ENCODE data around the gene ULBP3.

ULBP3 gene

GRCh38 chr6:150115769-150116168 is 46.8 kb upstream of the ULBP3 start:
- no peak overlapping the region for H3K14ac ChIP-seq (ENCODE audit: low read length)
- no peak overlapping the region for H2BK5ac ChIP-seq (ENCODE audit: low read depth, low read length, poor library complexity)
- H4K91ac ChIP-seq (ENCODE audit: low read depth, low read length), result no peak overlapping the region
- H3K9me3 ChIP-seq (ENCODE audit: insufficient read depth, low read depth, low read length), result peaks cover 5% of the 10 kb centered on the region
- H3K18ac ChIP-seq (ENCODE audit: low read length), result no peak overlapping the region
- H3K4me1 ChIP-seq (ENCODE audit: control insufficient read depth in 1 of 2, insufficient read depth in 2 of 2, low read length in 2 of 2), result no peaks in the 10 kb centered on the region
- no peak overlapping the region for H3K23ac ChIP-seq (ENCODE audit: low read length)
- H3K4me3 ChIP-seq (ENCODE audit: low read depth, low read length), result no peak overlapping the region
- no peaks in the 10 kb centered on the region for H3K79me1 ChIP-seq (ENCODE audit: low read length)
- H4K12ac ChIP-seq (ENCODE audit: low read depth, low read length), result no peak overlapping the region
- no peak overlapping the region for H4K8ac ChIP-seq (ENCODE audit: low read depth, low read length)
- H2AK5ac ChIP-seq (ENCODE audit: low read length), result no peak overlapping the region
- no CpG with 5 or more reads among the region's 25 CpGs for WGBS (ENCODE audit: extremely low coverage, insufficient coverage, insufficient read length)
- no peak for DNase-seq
- no peak overlapping the region for H3K9ac ChIP-seq (ENCODE audit: low read length)
- H2BK120ac ChIP-seq (ENCODE audit: insufficient read depth, low read length, poor library complexity), result no peak overlapping the region
- no peak overlapping the region for H3K4me2 ChIP-seq (ENCODE audit: low read length)
- H3K79me2 ChIP-seq (ENCODE audit: control insufficient read depth, insufficient read depth, low read length, poor library complexity), result no peaks in the 10 kb centered on the region
- H3K27ac ChIP-seq (ENCODE audit: low read depth, low read length), result no peak overlapping the region
- H2AFZ ChIP-seq (ENCODE audit: insufficient read depth, low read length, poor library complexity), result no peak overlapping the region
- H3K4ac ChIP-seq (ENCODE audit: low read depth, low read length), result no peak overlapping the region
- no peak overlapping the region for H2BK12ac ChIP-seq (ENCODE audit: low read length)
- no peaks in the 10 kb centered on the region for H3K27me3 ChIP-seq (ENCODE audit: insufficient read depth, low read length)
- no peaks in the 10 kb centered on the region for H3K36me3 ChIP-seq (ENCODE audit: control insufficient read depth in 1 of 2, insufficient read depth in 2 of 2, low read length in 2 of 2)

- no peaks in the 10 kb centered on the region for H3K36me3 ChIP-seq (ENCODE audit: control insufficient read depth in 1 of 2, insufficient read depth in 2 of 2, low read length in 2 of 2)
- DNase-seq, result no peak
- no peak overlapping the region for H3K4ac ChIP-seq (ENCODE audit: low read depth, low read length)
- no peak overlapping the region for H3K14ac ChIP-seq (ENCODE audit: low read length)
- no peak overlapping the region for H2AFZ ChIP-seq (ENCODE audit: insufficient read depth, low read length, poor library complexity)
- no peaks in the 10 kb centered on the region for H3K79me2 ChIP-seq (ENCODE audit: control insufficient read depth, insufficient read depth, low read length, poor library complexity)
- no peaks in the 10 kb centered on the region for H3K27me3 ChIP-seq (ENCODE audit: insufficient read depth, low read length)
- no peak overlapping the region for H3K27ac ChIP-seq (ENCODE audit: low read depth, low read length)
- no peak overlapping the region for H2BK120ac ChIP-seq (ENCODE audit: insufficient read depth, low read length, poor library complexity)
- H4K91ac ChIP-seq (ENCODE audit: low read depth, low read length), result no peak overlapping the region
- H3K18ac ChIP-seq (ENCODE audit: low read length), result no peak overlapping the region
- no peak overlapping the region for H4K12ac ChIP-seq (ENCODE audit: low read depth, low read length)
- no peak overlapping the region for H2BK5ac ChIP-seq (ENCODE audit: low read depth, low read length, poor library complexity)
- no peak overlapping the region for H3K4me2 ChIP-seq (ENCODE audit: low read length)
- H3K23ac ChIP-seq (ENCODE audit: low read length), result no peak overlapping the region
- no peak overlapping the region for H2BK12ac ChIP-seq (ENCODE audit: low read length)
- no peak overlapping the region for H2AK5ac ChIP-seq (ENCODE audit: low read length)
- H3K79me1 ChIP-seq (ENCODE audit: low read length), result no peaks in the 10 kb centered on the region
- no peak overlapping the region for H3K4me3 ChIP-seq (ENCODE audit: low read depth, low read length)
- peaks cover 5% of the 10 kb centered on the region for H3K9me3 ChIP-seq (ENCODE audit: insufficient read depth, low read depth, low read length)
- WGBS (ENCODE audit: extremely low coverage, insufficient coverage, insufficient read length), result no CpG with 5 or more reads among the region's 6 CpGs
- no peak overlapping the region for H3K9ac ChIP-seq (ENCODE audit: low read length)
- no peak overlapping the region for H4K8ac ChIP-seq (ENCODE audit: low read depth, low read length)
- H3K4me1 ChIP-seq (ENCODE audit: control insufficient read depth in 1 of 2, insufficient read depth in 2 of 2, low read length in 2 of 2), result no peaks in the 10 kb centered on the region
These were observed 43.3 kb upstream of the ULBP3 start for GRCh38 chr6:150112233-150112632.

GRCh38 chr6:150102750-150103270 is 33.9 kb upstream of the ULBP3 start:
- no peaks in the 10 kb centered on the region for H3K36me3 ChIP-seq (ENCODE audit: control insufficient read depth in 1 of 2, insufficient read depth in 2 of 2, low read length in 2 of 2)
- H2AK5ac ChIP-seq (ENCODE audit: low read length), result no peak overlapping the region
- H3K79me1 ChIP-seq (ENCODE audit: low read length), result no peaks in the 10 kb centered on the region
- H3K23ac ChIP-seq (ENCODE audit: low read length), result no peak overlapping the region
- WGBS (ENCODE audit: extremely low coverage, insufficient coverage, insufficient read length), result no CpG with 5 or more reads among the region's 4 CpGs
- no peak overlapping the region for H3K4me3 ChIP-seq (ENCODE audit: low read depth, low read length)
- no peak overlapping the region for H4K91ac ChIP-seq (ENCODE audit: low read depth, low read length)
- no peak overlapping the region for H2BK5ac ChIP-seq (ENCODE audit: low read depth, low read length, poor library complexity)
- H3K27ac ChIP-seq (ENCODE audit: low read depth, low read length), result no peak overlapping the region
- H3K9ac ChIP-seq (ENCODE audit: low read length), result no peak overlapping the region
- no peak overlapping the region for H3K4ac ChIP-seq (ENCODE audit: low read depth, low read length)
- no peaks in the 10 kb centered on the region for H3K79me2 ChIP-seq (ENCODE audit: control insufficient read depth, insufficient read depth, low read length, poor library complexity)
- H3K18ac ChIP-seq (ENCODE audit: low read length), result no peak overlapping the region
- no peak overlapping the region for H3K4me2 ChIP-seq (ENCODE audit: low read length)
- H2BK120ac ChIP-seq (ENCODE audit: insufficient read depth, low read length, poor library complexity), result no peak overlapping the region
- H4K12ac ChIP-seq (ENCODE audit: low read depth, low read length), result no peak overlapping the region
- no peak overlapping the region for H4K8ac ChIP-seq (ENCODE audit: low read depth, low read length)
- H3K27me3 ChIP-seq (ENCODE audit: insufficient read depth, low read length), result no peaks in the 10 kb centered on the region
- DNase-seq, result no peak
- H2AFZ ChIP-seq (ENCODE audit: insufficient read depth, low read length, poor library complexity), result no peak overlapping the region
- no peaks in the 10 kb centered on the region for H3K4me1 ChIP-seq (ENCODE audit: control insufficient read depth in 1 of 2, insufficient read depth in 2 of 2, low read length in 2 of 2)
- H2BK12ac ChIP-seq (ENCODE audit: low read length), result no peak overlapping the region
- H3K14ac ChIP-seq (ENCODE audit: low read length), result no peak overlapping the region
- H3K9me3 ChIP-seq (ENCODE audit: insufficient read depth, low read depth, low read length), result no peaks in the 10 kb centered on the region

DNA sequence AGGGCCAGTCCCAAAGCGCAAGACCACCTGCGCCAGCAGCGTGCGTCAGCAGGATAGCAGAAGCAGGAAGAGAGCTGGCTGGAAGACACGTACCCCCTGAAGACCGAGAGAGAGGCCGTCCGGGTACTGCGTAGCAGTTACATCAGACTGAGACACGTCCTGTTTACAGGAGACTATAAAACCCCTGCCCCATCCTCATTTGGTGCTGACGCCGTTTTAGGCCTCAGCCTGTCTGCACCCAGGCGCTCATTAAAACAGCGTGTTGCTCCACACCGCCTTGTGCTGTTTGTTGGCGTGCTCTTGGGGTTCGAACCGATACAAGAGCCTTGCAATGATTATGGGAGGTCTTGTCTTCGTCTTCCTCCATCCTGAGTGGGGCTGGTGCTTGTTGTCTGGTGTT is 31.8 kb upstream of the ULBP3 start:
- H3K14ac ChIP-seq (ENCODE audit: low read length), result no peak overlapping the region
- no peak overlapping the region for H2BK5ac ChIP-seq (ENCODE audit: low read depth, low read length, poor library complexity)
- no peak overlapping the region for H3K18ac ChIP-seq (ENCODE audit: low read length)
- no peak for DNase-seq
- H3K4me2 ChIP-seq (ENCODE audit: low read length), result no peak overlapping the region
- H3K4me1 ChIP-seq (ENCODE audit: control insufficient read depth in 1 of 2, insufficient read depth in 2 of 2, low read length in 2 of 2), result no peaks in the 10 kb centered on the region
- no peak overlapping the region for H3K27ac ChIP-seq (ENCODE audit: low read depth, low read length)
- H3K79me1 ChIP-seq (ENCODE audit: low read length), result no peaks in the 10 kb centered on the region
- H4K91ac ChIP-seq (ENCODE audit: low read depth, low read length), result no peak overlapping the region
- H2BK12ac ChIP-seq (ENCODE audit: low read length), result no peak overlapping the region
- no peak overlapping the region for H4K8ac ChIP-seq (ENCODE audit: low read depth, low read length)
- H3K23ac ChIP-seq (ENCODE audit: low read length), result no peak overlapping the region
- no peaks in the 10 kb centered on the region for H3K36me3 ChIP-seq (ENCODE audit: control insufficient read depth in 1 of 2, insufficient read depth in 2 of 2, low read length in 2 of 2)
- no peaks in the 10 kb centered on the region for H3K79me2 ChIP-seq (ENCODE audit: control insufficient read depth, insufficient read depth, low read length, poor library complexity)
- no peak overlapping the region for H2BK120ac ChIP-seq (ENCODE audit: insufficient read depth, low read length, poor library complexity)
- no peak overlapping the region for H2AFZ ChIP-seq (ENCODE audit: insufficient read depth, low read length, poor library complexity)
- H3K4ac ChIP-seq (ENCODE audit: low read depth, low read length), result no peak overlapping the region
- H3K9ac ChIP-seq (ENCODE audit: low read length), result no peak overlapping the region
- no peak overlapping the region for H4K12ac ChIP-seq (ENCODE audit: low read depth, low read length)
- H3K9me3 ChIP-seq (ENCODE audit: insufficient read depth, low read depth, low read length), result no peaks in the 10 kb centered on the region
- H3K4me3 ChIP-seq (ENCODE audit: low read depth, low read length), result no peak overlapping the region
- no CpG with 5 or more reads among the region's 19 CpGs for WGBS (ENCODE audit: extremely low coverage, insufficient coverage, insufficient read length)
- no peak overlapping the region for H2AK5ac ChIP-seq (ENCODE audit: low read length)
- H3K27me3 ChIP-seq (ENCODE audit: insufficient read depth, low read length), result no peaks in the 10 kb centered on the region
